HG03342 (cell line): ENCODE data around the gene IL13RA2.

ENCODE experiments used
- ATAC-seq: cut with Tn5 transposase; IDR thresholded peaks from one replicate; pipeline ENCODE4 v1.9.1; 2021; ENCODE audit warnings: mild to moderate bottlenecking, moderate library complexity; ENCODE audit not compliant: unreplicated experiment

IL13RA2 gene

GRCh38 chrX:115017455-115017854, at the start of gene IL13RA2:
Gene IL13RA2 (minus strand): TSS chrX:115017616. CDS start chrX:115017269, 347 bp downstream.
- ATAC-seq = no peak

- no peak for ATAC-seq
Measured at GRCh38 chrX:115065304-115065703, 47.9 kb upstream of the IL13RA2 start.

GRCh38 chrX:115060013-115060412, 42.6 kb upstream of the IL13RA2 start:
- no peak for ATAC-seq

- ATAC-seq = no peak
Measured at GRCh38 chrX:115058276-115058675, 40.9 kb upstream of the IL13RA2 start.

GRCh38 chrX:115054876-115055275, 37.5 kb upstream of the IL13RA2 start:
- ATAC-seq = no peak

- ATAC-seq = no peak
Measured at GRCh38 chrX:115053223-115053622, 35.8 kb upstream of the IL13RA2 start.

GRCh38 chrX:115047715-115048114, 30.3 kb upstream of the IL13RA2 start:
- ATAC-seq = no peak

GRCh38 chrX:115047181-115047580, 29.8 kb upstream of the IL13RA2 start:
- no peak for ATAC-seq

- no peak for ATAC-seq
Measured at GRCh38 chrX:115040417-115040816, 23.0 kb upstream of the IL13RA2 start.

- ATAC-seq = no peak
Measured at GRCh38 chrX:115038406-115038805, 21.0 kb upstream of the IL13RA2 start.

- ATAC-seq = no peak
Measured at GRCh38 chrX:115036029-115036428, 18.6 kb upstream of the IL13RA2 start.

- no peak for ATAC-seq
Measured at GRCh38 chrX:115031989-115032388, 14.6 kb upstream of the IL13RA2 start.

- ATAC-seq = no peak
Measured at GRCh38 chrX:115030625-115031024, 13.2 kb upstream of the IL13RA2 start.

- ATAC-seq = no peak
Measured at GRCh38 chrX:115029869-115030570, 12.6 kb upstream of the IL13RA2 start.

- no peak for ATAC-seq
Measured at GRCh38 chrX:115029440-115029839, 12.0 kb upstream of the IL13RA2 start.

GRCh38 chrX:115023811-115024210, 6.4 kb upstream of the IL13RA2 start:
- ATAC-seq = no peak

- ATAC-seq = no peak
Measured at GRCh38 chrX:115023139-115023538, 5.7 kb upstream of the IL13RA2 start.

- ATAC-seq = no peak
Measured at GRCh38 chrX:115021121-115021520, 3.7 kb upstream of the IL13RA2 start.

- no peak for ATAC-seq
Measured at GRCh38 chrX:115018944-115019343, 1.5 kb upstream of the IL13RA2 start.

- no peak for ATAC-seq
Measured at GRCh38 chrX:115018040-115018647, 728 bp upstream of the IL13RA2 start.

GRCh38 chrX:115013705-115014104, 3.7 kb downstream of the IL13RA2 start:
- no peak for ATAC-seq

- ATAC-seq = no peak
Measured at GRCh38 chrX:115011428-115011827, 6.0 kb downstream of the IL13RA2 start.

GRCh38 chrX:114999906-115000305, 17.5 kb downstream of the IL13RA2 start:
- no peak for ATAC-seq
